GM23338 (cell line): ENCODE results near the gene SEC14L3. TPM values are rescaled to one million over a fixed set of nuclear protein-coding genes. Genes with fewer than 3 reads are reported as not detected.

Source experiments
- ATAC-seq: fragments of 200-7000 bp; cut with Tn5 transposase; 3 replicates; pipeline ENCODE4 v1.9.1; 2020
- DNase-seq: peaks from one replicate; pipeline ENCODE4 v3.0.0-alpha.2; 2015; ENCODE audit warnings: low spot score
- H2AFZ ChIP-seq: fragments of 200-600 bp; sonication (generic); 2 replicates; pipeline ENCODE4 v1.8.0; 2016; ENCODE audit warnings: antibody characterized with exemption, mild to moderate bottlenecking, moderate library complexity
- H3F3A ChIP-seq: fragments of 200-600 bp; sonication (generic); replicated peaks from 2 replicates; pipeline ENCODE4 v1.8.0; 2017; ENCODE audit warnings: antibody characterized with exemption, mixed run types, low read depth
- H3K27ac ChIP-seq: fragments of 200-600 bp; sonication (generic); 2 replicates; pipeline ENCODE4 v1.6.1; 2016; ENCODE audit warnings: low read depth
- H3K27me3 ChIP-seq: fragments of 200-600 bp; sonication (generic); 2 replicates; pipeline ENCODE4 v1.8.0; 2016; ENCODE audit warnings: mild to moderate bottlenecking, mixed run types, moderate library complexity; ENCODE audit not compliant: insufficient read depth
- H3K36me3 ChIP-seq: fragments of 200-600 bp; sonication (generic); 2 replicates; pipeline ENCODE4 v1.8.0; 2016; ENCODE audit warnings: mild to moderate bottlenecking; ENCODE audit not compliant: insufficient read depth
- H3K4me1 ChIP-seq: fragments of 200-600 bp; sonication (generic); 2 replicates; pipeline ENCODE4 v1.8.0; 2016; ENCODE audit warnings: mild to moderate bottlenecking, moderate library complexity; ENCODE audit not compliant: insufficient read depth
- H3K4me2 ChIP-seq: fragments of 200-600 bp; sonication (generic); 2 replicates; pipeline ENCODE4 v1.7.1; 2017; ENCODE audit warnings: mixed run types
- H3K4me3 ChIP-seq: fragments of 200-600 bp; sonication (generic); 2 replicates; pipeline ENCODE4 v1.6.1; 2016; ENCODE audit warnings: mixed run types
- H3K79me2 ChIP-seq: fragments of 200-600 bp; sonication (generic); replicated peaks from 2 replicates; pipeline ENCODE4 v1.8.0; 2017; ENCODE audit warnings: mild to moderate bottlenecking; ENCODE audit not compliant: insufficient read depth
- H3K9me2 ChIP-seq: fragments of 200-600 bp; sonication (generic); 2 replicates; pipeline ENCODE4 v1.8.0; 2017; ENCODE audit not compliant: insufficient read depth
- H4K20me1 ChIP-seq: fragments of 200-600 bp; sonication (generic); replicated peaks from 2 replicates; pipeline ENCODE4 v1.8.0; 2017; ENCODE audit warnings: mild to moderate bottlenecking; ENCODE audit not compliant: insufficient read depth
- H3K27ac Mint-ChIP-seq: 2 replicates; pipeline ENCODE4 v1.8.0; 2020; ENCODE audit warnings: inconsistent platforms, mild to moderate bottlenecking, moderate library complexity, mixed read lengths
- H3K27me3 Mint-ChIP-seq: 3 replicates; pipeline ENCODE4 v1.8.0; 2022; ENCODE audit warnings: low read depth, mild to moderate bottlenecking, moderate library complexity, mixed read lengths, inconsistent platforms; ENCODE audit not compliant: insufficient read depth, poor library complexity
- H3K36me3 Mint-ChIP-seq: 3 replicates; pipeline ENCODE4 v1.8.0; 2021; ENCODE audit warnings: low read depth, mild to moderate bottlenecking, inconsistent platforms, moderate library complexity, mixed read lengths
- H3K4me1 Mint-ChIP-seq: 3 replicates; pipeline ENCODE4 v1.8.0; 2020; ENCODE audit warnings: mild to moderate bottlenecking, inconsistent platforms, mixed read lengths
- H3K4me3 Mint-ChIP-seq: 3 replicates; pipeline ENCODE4 v1.8.0; 2021; ENCODE audit warnings: moderate library complexity, mild to moderate bottlenecking, inconsistent platforms, mixed read lengths
- H3K9me3 Mint-ChIP-seq: 3 replicates; pipeline ENCODE4 v1.8.0; 2020; ENCODE audit warnings: moderate library complexity, mild to moderate bottlenecking, inconsistent platforms, mixed read lengths
- NANOG ChIP-seq: IDR thresholded peaks from 2 replicates; pipeline ENCODE4 v1.6.1; 2016; ENCODE audit warnings: antibody characterized with exemption, borderline replicate concordance
- POLR2AphosphoS5 ChIP-seq: IDR thresholded peaks from 2 replicates; pipeline ENCODE4 v1.6.1; 2016; ENCODE audit warnings: antibody characterized with exemption, low read depth
- polyA plus RNA-seq: library from polyadenylated mRNA; unstranded; fragments of >200 nt; fragmentation: Nextera tagmentation; extraction: Ambion mirVana; gene quantifications from 2 replicates; pipeline ENCODE4 v1.2.1, GENCODE V29; 2016
- total RNA-seq: library from RNA; depleted of rRNA; stranded (reverse); fragments of >200 nt; shearing (Covaris generic); gene quantifications from 2 replicates; pipeline ENCODE4 v1.2.3, GENCODE V29; 2014
- TF ChIP-seq, protein P1 (sequence below), 2 experiments: fragments of 200-600 bp in 1 of 2; sonication (generic) in 1 of 2; conservative IDR thresholded peaks; 2 replicates each; pipeline versions ENCODE4 v1.5.1 to v1.6.1; 2016 to 2017; ENCODE audit warnings: antibody characterized with exemption in 2 of 2, low read depth in 2 of 2, mild to moderate bottlenecking in 2 of 2, moderate library complexity in 1 of 2
- TF ChIP-seq, protein P2 (sequence below): fragments of 250-450 bp; sonication (Bioruptor Pico); IDR thresholded peaks from 2 replicates; pipeline ENCODE4 v1.5.0; 2020; ENCODE audit warnings: mild to moderate bottlenecking, moderate library complexity
- TF ChIP-seq, protein P3 (sequence below): IDR thresholded peaks from one replicate; pipeline ENCODE4 v1.6.1; 2018; ENCODE audit warnings: antibody characterized with exemption; ENCODE audit not compliant: unreplicated experiment
- TF ChIP-seq, protein P4 (sequence below): IDR thresholded peaks from 2 replicates; pipeline ENCODE4 v1.6.1; 2016; ENCODE audit warnings: antibody characterized with exemption

SEC14L3 gene
- total and polyA plus RNA-seq, 2 experiments from 2014 or later, result not detected

DNA sequence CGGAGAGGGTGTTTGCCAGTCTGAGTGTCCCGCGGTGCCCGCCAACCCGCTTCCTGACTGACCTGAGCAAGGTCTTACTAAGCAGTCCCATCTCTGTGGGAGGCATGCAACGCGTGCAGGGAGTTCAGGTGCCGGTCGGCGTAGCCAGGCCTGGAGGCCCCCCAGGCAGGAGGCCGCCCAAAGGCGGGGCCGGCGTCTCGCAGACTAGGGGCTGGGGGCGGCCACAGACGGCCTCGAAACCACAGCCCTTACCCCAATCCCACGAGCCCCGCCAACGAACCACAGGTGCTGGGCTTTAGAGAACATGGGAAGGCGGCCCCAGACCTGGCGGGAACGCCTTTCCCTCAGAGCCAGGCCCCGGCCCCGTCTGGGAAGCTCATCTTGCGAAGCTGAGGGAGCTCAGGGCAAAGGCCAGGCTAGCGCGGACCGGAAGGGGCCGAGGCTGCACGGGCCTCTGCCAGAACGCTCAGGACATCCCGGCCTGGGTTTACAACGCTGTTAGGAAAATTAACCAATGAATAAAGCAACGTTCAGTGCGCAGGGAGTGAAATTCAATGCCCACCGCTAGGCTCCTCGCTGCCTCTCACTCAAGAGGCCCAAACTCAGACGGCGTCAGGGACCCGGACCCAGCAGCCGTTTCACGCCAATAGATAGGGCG lies 48.4 kb downstream of the SEC14L3 start:
- peaks cover 13% of the 10 kb centered on the region for H3K4me1 ChIP-seq
- peak overlapping the region; percentile 96; the same call in 1 of the 2 replicates for H2AFZ ChIP-seq
- H3K27me3 ChIP-seq, result no peaks in the 10 kb centered on the region

DNA sequence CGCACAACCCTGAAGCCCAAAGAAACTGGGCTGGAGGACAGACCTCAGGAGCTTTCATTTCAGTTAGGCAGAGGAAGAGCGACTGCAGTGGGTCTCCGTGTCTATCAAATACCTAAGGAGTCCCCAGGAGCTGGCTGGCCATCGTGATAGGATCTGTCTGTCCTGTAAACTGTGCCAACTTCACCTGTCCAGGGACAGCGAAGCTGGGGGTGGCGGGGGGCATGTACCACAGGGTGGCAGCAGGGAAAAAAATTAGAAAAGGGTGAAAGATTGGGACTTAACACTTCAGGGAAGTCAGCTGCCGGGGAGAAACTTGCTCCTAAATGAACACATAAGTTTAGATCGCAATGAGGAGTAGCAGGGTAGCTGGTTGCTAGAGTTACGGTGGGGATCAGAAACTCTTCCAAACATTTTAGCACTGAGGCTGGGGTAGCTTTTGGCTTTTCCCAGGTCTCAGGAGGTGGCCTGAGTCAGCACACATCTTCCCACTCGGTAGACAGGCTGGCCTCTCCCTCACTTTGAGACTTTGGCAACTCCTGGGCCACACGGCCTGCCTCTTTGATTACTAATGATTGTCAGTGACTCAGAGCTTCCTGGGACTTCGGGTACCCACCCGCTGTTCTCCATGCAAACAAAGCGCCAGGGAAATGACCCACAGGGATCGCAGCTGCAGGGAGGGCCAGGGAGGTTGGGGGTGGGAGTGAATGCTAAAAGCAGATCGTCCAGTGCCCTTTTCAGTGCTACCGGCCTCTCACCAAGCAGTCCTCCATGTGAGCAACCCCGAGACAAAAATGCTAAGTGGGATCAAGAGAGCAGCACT lies 49.1 kb downstream of the SEC14L3 start:
- Histone ChIP-seq H3K27ac (peak overlapping the region; percentile 92), H3K27me3 (no peaks in the 10 kb centered on the region), H3K9me2 (no peaks in the 10 kb centered on the region), H3K4me3 (peak overlapping the region; percentile 70), H3K36me3 (no peaks in the 10 kb centered on the region), H4K20me1 (no peaks in the 10 kb centered on the region), H3K79me2 (peaks cover 5% of the 10 kb centered on the region; the same call in 1 of the 2 replicates), H3F3A (peaks cover 20% of the 10 kb centered on the region), H2AFZ (peak overlapping the region; percentile 96; the same call in 1 of the 2 replicates), H3K4me1 (peaks cover 13% of the 10 kb centered on the region), H3K4me2 (peak overlapping the region; percentile 99)
- DNase-seq (peak; percentile 76), ATAC-seq (peak; percentile 14)
- Mint-ChIP-seq H3K36me3 (peaks cover 29% of the 10 kb centered on the region), H3K27ac (peak overlapping the region; percentile 96), H3K9me3 (no peaks in the 10 kb centered on the region), H3K4me3 (peak overlapping the region; percentile 92), H3K4me1 (peaks cover 25% of the 10 kb centered on the region), H3K27me3 (peaks cover 21% of the 10 kb centered on the region)
- TF ChIP-seq, protein P1, sequence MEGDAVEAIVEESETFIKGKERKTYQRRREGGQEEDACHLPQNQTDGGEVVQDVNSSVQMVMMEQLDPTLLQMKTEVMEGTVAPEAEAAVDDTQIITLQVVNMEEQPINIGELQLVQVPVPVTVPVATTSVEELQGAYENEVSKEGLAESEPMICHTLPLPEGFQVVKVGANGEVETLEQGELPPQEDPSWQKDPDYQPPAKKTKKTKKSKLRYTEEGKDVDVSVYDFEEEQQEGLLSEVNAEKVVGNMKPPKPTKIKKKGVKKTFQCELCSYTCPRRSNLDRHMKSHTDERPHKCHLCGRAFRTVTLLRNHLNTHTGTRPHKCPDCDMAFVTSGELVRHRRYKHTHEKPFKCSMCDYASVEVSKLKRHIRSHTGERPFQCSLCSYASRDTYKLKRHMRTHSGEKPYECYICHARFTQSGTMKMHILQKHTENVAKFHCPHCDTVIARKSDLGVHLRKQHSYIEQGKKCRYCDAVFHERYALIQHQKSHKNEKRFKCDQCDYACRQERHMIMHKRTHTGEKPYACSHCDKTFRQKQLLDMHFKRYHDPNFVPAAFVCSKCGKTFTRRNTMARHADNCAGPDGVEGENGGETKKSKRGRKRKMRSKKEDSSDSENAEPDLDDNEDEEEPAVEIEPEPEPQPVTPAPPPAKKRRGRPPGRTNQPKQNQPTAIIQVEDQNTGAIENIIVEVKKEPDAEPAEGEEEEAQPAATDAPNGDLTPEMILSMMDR (conservative IDR thresholded peaks at IDR 0.05; ENCODE audit: low read depth in 2 of 2), result no peak
- TF ChIP-seq, protein P2, sequence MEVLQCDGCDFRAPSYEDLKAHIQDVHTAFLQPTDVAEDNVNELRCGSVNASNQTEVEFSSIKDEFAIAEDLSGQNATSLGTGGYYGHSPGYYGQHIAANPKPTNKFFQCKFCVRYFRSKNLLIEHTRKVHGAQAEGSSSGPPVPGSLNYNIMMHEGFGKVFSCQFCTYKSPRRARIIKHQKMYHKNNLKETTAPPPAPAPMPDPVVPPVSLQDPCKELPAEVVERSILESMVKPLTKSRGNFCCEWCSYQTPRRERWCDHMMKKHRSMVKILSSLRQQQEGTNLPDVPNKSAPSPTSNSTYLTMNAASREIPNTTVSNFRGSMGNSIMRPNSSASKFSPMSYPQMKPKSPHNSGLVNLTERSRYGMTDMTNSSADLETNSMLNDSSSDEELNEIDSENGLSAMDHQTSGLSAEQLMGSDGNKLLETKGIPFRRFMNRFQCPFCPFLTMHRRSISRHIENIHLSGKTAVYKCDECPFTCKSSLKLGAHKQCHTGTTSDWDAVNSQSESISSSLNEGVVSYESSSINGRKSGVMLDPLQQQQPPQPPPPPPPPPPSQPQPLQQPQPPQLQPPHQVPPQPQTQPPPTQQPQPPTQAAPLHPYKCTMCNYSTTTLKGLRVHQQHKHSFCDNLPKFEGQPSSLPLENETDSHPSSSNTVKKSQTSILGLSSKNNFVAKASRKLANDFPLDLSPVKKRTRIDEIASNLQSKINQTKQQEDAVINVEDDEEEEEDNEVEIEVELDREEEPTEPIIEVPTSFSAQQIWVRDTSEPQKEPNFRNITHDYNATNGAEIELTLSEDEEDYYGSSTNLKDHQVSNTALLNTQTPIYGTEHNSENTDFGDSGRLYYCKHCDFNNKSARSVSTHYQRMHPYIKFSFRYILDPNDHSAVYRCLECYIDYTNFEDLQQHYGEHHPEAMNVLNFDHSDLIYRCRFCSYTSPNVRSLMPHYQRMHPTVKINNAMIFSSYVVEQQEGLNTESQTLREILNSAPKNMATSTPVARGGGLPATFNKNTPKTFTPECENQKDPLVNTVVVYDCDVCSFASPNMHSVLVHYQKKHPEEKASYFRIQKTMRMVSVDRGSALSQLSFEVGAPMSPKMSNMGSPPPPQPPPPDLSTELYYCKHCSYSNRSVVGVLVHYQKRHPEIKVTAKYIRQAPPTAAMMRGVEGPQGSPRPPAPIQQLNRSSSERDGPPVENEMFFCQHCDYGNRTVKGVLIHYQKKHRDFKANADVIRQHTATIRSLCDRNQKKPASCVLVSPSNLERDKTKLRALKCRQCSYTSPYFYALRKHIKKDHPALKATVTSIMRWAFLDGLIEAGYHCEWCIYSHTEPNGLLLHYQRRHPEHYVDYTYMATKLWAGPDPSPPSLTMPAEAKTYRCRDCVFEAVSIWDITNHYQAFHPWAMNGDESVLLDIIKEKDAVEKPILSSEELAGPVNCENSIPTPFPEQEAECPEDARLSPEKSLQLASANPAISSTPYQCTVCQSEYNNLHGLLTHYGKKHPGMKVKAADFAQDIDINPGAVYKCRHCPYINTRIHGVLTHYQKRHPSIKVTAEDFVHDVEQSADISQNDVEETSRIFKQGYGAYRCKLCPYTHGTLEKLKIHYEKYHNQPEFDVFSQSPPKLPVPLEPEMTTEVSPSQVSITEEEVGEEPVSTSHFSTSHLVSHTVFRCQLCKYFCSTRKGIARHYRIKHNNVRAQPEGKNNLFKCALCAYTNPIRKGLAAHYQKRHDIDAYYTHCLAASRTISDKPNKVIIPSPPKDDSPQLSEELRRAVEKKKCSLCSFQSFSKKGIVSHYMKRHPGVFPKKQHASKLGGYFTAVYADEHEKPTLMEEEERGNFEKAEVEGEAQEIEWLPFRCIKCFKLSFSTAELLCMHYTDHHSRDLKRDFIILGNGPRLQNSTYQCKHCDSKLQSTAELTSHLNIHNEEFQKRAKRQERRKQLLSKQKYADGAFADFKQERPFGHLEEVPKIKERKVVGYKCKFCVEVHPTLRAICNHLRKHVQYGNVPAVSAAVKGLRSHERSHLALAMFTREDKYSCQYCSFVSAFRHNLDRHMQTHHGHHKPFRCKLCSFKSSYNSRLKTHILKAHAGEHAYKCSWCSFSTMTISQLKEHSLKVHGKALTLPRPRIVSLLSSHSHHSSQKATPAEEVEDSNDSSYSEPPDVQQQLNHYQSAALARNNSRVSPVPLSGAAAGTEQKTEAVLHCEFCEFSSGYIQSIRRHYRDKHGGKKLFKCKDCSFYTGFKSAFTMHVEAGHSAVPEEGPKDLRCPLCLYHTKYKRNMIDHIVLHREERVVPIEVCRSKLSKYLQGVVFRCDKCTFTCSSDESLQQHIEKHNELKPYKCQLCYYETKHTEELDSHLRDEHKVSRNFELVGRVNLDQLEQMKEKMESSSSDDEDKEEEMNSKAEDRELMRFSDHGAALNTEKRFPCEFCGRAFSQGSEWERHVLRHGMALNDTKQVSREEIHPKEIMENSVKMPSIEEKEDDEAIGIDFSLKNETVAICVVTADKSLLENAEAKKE (CRISPR knock-in tag), result no peak
- TF ChIP-seq, protein P3, sequence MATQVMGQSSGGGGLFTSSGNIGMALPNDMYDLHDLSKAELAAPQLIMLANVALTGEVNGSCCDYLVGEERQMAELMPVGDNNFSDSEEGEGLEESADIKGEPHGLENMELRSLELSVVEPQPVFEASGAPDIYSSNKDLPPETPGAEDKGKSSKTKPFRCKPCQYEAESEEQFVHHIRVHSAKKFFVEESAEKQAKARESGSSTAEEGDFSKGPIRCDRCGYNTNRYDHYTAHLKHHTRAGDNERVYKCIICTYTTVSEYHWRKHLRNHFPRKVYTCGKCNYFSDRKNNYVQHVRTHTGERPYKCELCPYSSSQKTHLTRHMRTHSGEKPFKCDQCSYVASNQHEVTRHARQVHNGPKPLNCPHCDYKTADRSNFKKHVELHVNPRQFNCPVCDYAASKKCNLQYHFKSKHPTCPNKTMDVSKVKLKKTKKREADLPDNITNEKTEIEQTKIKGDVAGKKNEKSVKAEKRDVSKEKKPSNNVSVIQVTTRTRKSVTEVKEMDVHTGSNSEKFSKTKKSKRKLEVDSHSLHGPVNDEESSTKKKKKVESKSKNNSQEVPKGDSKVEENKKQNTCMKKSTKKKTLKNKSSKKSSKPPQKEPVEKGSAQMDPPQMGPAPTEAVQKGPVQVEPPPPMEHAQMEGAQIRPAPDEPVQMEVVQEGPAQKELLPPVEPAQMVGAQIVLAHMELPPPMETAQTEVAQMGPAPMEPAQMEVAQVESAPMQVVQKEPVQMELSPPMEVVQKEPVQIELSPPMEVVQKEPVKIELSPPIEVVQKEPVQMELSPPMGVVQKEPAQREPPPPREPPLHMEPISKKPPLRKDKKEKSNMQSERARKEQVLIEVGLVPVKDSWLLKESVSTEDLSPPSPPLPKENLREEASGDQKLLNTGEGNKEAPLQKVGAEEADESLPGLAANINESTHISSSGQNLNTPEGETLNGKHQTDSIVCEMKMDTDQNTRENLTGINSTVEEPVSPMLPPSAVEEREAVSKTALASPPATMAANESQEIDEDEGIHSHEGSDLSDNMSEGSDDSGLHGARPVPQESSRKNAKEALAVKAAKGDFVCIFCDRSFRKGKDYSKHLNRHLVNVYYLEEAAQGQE, result no peak
- TF ChIP-seq, protein P4, sequence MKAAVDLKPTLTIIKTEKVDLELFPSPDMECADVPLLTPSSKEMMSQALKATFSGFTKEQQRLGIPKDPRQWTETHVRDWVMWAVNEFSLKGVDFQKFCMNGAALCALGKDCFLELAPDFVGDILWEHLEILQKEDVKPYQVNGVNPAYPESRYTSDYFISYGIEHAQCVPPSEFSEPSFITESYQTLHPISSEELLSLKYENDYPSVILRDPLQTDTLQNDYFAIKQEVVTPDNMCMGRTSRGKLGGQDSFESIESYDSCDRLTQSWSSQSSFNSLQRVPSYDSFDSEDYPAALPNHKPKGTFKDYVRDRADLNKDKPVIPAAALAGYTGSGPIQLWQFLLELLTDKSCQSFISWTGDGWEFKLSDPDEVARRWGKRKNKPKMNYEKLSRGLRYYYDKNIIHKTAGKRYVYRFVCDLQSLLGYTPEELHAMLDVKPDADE, result no peak

More for the DNA sequence above, 48.4 kb downstream of the SEC14L3 start:
- peaks cover 20% of the 10 kb centered on the region for H3F3A ChIP-seq
- Mint-ChIP-seq H3K36me3 (peaks cover 28% of the 10 kb centered on the region), H3K27ac (peak overlapping the region; percentile 98), H3K27me3 (peaks cover 21% of the 10 kb centered on the region), H3K4me1 (peaks cover 25% of the 10 kb centered on the region), H3K4me3 (peak overlapping the region; percentile 92), H3K9me3 (no peaks in the 10 kb centered on the region)
- no peak for TF ChIP-seq NANOG
- peak; percentile 77 for TF ChIP-seq POLR2AphosphoS5
- H3K4me2 ChIP-seq, result peak overlapping the region; percentile 99
- peak; percentile 51 for ATAC-seq
- no peaks in the 10 kb centered on the region for H3K9me2 ChIP-seq
- DNase-seq, result peak; percentile 87
- H3K4me3 ChIP-seq, result peak overlapping the region; percentile 70
- H3K36me3 ChIP-seq, result no peaks in the 10 kb centered on the region; the same call in 1 of the 2 replicates
- peaks cover 5% of the 10 kb centered on the region; the same call in 1 of the 2 replicates for H3K79me2 ChIP-seq
- H3K27ac ChIP-seq, result peak overlapping the region; percentile 92
- H4K20me1 ChIP-seq, result no peaks in the 10 kb centered on the region
